GM12875 (cell line): Measurements from ENCODE around the gene EHHADH.

Source experiments
- H3K4me3 ChIP-seq: one replicate; pipeline ENCODE4 v1.5.1; 2011; ENCODE audit warnings: low read depth, low read length, control low read depth
- CTCF ChIP-seq: IDR thresholded peaks from 2 replicates; pipeline ENCODE4 v1.5.1; 2011; ENCODE audit warnings: low read depth, mild to moderate bottlenecking, control low read depth, inconsistent platforms, low read length, moderate library complexity, borderline replicate concordance; ENCODE audit not compliant: insufficient read depth

Gene EHHADH

GRCh38 chr3:185172086-185173049, 81.5 kb downstream of the EHHADH start:
- H3K4me3 ChIP-seq, result no peak overlapping the region
- TF ChIP-seq CTCF, result no peak

DNA sequence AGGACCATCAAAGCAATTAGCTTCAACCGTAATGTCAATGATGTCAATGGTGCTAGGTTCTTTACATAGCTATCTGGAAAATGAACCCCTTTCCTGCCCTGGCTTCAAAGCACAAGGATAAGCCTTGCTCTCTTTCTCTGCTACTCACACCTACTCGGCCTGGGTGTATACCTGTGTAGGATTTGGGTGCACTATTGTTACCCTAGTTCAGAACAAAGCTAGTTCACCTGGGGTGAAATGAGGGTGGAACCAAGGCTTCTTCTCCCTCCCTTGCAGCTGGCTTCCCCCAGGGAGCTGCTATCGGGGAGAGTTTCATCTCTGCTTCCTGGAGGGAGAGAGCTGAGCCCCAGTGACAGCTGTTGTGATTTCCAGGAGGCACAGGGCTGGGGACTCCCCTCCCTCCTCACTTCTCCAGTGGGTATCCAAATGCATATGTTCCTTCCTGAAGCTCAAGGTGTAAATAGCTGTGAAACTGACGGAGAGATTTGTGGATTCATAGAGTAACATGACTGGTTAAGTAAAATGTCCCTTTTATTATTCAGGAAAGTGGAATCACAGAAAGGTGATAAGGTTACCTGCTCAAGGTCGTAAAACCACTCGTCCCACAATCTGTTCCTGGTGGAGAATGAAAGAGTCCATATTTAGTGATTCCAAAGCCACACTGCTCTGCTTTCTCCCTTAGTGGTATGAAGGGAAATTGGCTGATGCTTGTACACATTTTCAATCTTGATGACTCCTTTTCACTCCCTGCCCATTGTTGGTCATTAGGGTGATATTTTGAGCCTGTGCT, 89.2 kb downstream of the EHHADH start:
- no peak overlapping the region for H3K4me3 ChIP-seq
- no peak for TF ChIP-seq CTCF

- no peak for TF ChIP-seq CTCF
Measured at GRCh38 chr3:185162634-185163033, 91.2 kb downstream of the EHHADH start.

DNA sequence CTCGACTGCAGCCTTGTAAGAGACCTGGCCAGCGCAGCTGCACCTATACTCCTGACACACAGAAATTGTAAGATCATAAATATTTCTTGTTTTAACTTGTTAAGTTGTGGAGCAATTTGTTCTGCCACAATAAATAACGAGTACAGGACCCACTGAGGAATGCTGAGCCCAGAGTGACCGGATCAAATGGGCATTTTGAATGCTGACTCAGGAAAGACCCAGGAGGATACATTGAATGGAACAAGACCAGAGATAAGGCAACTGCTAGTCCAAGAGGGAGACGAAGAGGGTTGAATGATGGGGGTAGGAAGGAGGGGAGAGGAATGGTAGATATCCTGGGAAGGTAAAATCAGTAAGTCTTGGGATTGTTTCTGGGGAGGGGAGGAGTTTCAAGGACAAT, 92.1 kb downstream of the EHHADH start:
- H3K4me3 ChIP-seq, result no peak overlapping the region
- TF ChIP-seq CTCF, result no peak

More at GRCh38 chr3:185162634-185163033, 91.2 kb downstream of the EHHADH start:
- no peak overlapping the region for H3K4me3 ChIP-seq

GRCh38 chr3:185157347-185157746, 96.5 kb downstream of the EHHADH start:
- H3K4me3 ChIP-seq, result no peak overlapping the region
- TF ChIP-seq CTCF, result no peak

- no peak for TF ChIP-seq CTCF
- no peak overlapping the region for H3K4me3 ChIP-seq
Measured at GRCh38 chr3:185155678-185156077, 98.2 kb downstream of the EHHADH start.
